B cell (primary cell): Measurements from ENCODE around the gene FBXO15. TPM values are rescaled to one million over a fixed set of nuclear protein-coding genes. Genes with fewer than 3 reads are reported as not detected.
A peak's percentile ranks its signal among the peaks of the same experiment; 100 is the strongest.

Source experiments
- ATAC-seq: fragments of 200-7000 bp; cut with Tn5 transposase; one replicate; pipeline ENCODE4 v1.10.0; 2021; ENCODE audit warnings: low read depth, mild to moderate bottlenecking, moderate number of reproducible peaks, moderate library complexity
- CTCF ChIA-PET: fragments of 350-600 bp; sonication (Branson Sonifier 250); formaldehyde crosslinking; loops from one replicate; lab custom pipeline; 2021; ENCODE audit warnings: antibody characterized with exemption, inconsistent platforms; lab: Charles Lee
- POLR2A ChIA-PET: fragments of 350-600 bp; sonication (Branson Sonifier 250); formaldehyde crosslinking; loops from one replicate; lab custom pipeline; 2021; ENCODE audit warnings: antibody characterized with exemption; lab: Charles Lee
- DNase-seq: peaks from one replicate; pipeline ENCODE4 v3.0.0; 2013
- H2AFZ ChIP-seq: 2 replicates; pipeline ENCODE4 v1.6.1; 2012; ENCODE audit warnings: mild to moderate bottlenecking, low read depth, low read length; ENCODE audit not compliant: insufficient read depth, poor library complexity, severe bottlenecking
- H3K27ac ChIP-seq, 2 donors: 1 replicate in 1 of 2; 2 replicates in 1 of 2; pipeline ENCODE4 v1.5.1; 2012 to 2013; ENCODE audit warnings: low read length in 2 of 2, mild to moderate bottlenecking in 2 of 2, moderate library complexity in 1 of 2
- H3K27me3 ChIP-seq, 4 experiments: fragments of 200-600 bp in 1 of 4; sonication (generic) in 1 of 4; replicated peaks in 1 of 4; 1 replicate in 2 of 4; 2 replicates in 2 of 4; pipeline versions ENCODE4 v1.6.1 to v1.7.0; 2013 to 2016; ENCODE audit warnings: low read length in 3 of 4, mild to moderate bottlenecking in 2 of 4, mixed read lengths in 1 of 4, moderate library complexity in 1 of 4; ENCODE audit not compliant: insufficient read depth in 4 of 4, control insufficient read depth in 3 of 4; ENCODE audit errors: control extremely low read depth in 1 of 4
- H3K36me3 ChIP-seq, 2 experiments: replicated peaks in 1 of 2; 1 replicate in 1 of 2; 2 replicates in 1 of 2; pipeline versions ENCODE4 v1.6.1 to v1.7.1; 2013; ENCODE audit warnings: low read length in 1 of 2; ENCODE audit not compliant: insufficient read depth in 2 of 2, control insufficient read depth in 1 of 2; ENCODE audit errors: control extremely low read depth in 1 of 2, extremely low read depth in 1 of 2
- H3K4me1 ChIP-seq, 2 donors: fragments of 200-600 bp in 1 of 2; sonication (generic) in 1 of 2; 1 replicate in 1 of 2; 2 replicates in 1 of 2; pipeline versions ENCODE4 v1.5.1 to v1.6.1; 2013 to 2017; ENCODE audit warnings: low read length in 2 of 2; ENCODE audit not compliant: control insufficient read depth in 2 of 2, insufficient read depth in 2 of 2
- H3K4me2 ChIP-seq: replicated peaks from 2 replicates; pipeline ENCODE3; 2012; ENCODE audit warnings: mild to moderate bottlenecking, low read depth, low read length; ENCODE audit not compliant: poor library complexity, severe bottlenecking
- H3K4me3 ChIP-seq, 5 experiments: fragments of 200-600 bp in 1 of 5; sonication (generic) in 1 of 5; 1 replicate in 3 of 5; 2 replicates in 2 of 5; pipeline versions ENCODE4 v1.5.1 to v1.7.0; 2011 to 2016; ENCODE audit warnings: low read length in 4 of 5, mild to moderate bottlenecking in 4 of 5, low read depth in 2 of 5, control low read depth in 1 of 5, moderate library complexity in 1 of 5; ENCODE audit not compliant: insufficient read depth in 1 of 5; ENCODE audit errors: control extremely low read depth in 1 of 5, extremely low read depth in 1 of 5
- H3K79me2 ChIP-seq: fragments of 200-600 bp; sonication (generic); one replicate; pipeline ENCODE4 v1.6.0; 2016; ENCODE audit warnings: low read length; ENCODE audit not compliant: control insufficient read depth, insufficient read depth
- H3K9ac ChIP-seq: fragments of 200-600 bp; sonication (generic); 2 replicates; pipeline ENCODE4 v1.6.1; 2017; ENCODE audit warnings: mild to moderate bottlenecking, low read length, moderate library complexity
- H3K9me3 ChIP-seq, 3 donors: one replicate each; pipeline versions ENCODE4 v1.6.1 to v1.7.1; 2013; ENCODE audit warnings: low read length in 2 of 3; ENCODE audit not compliant: control insufficient read depth in 2 of 3, insufficient read depth in 1 of 3; ENCODE audit errors: control extremely low read depth in 1 of 3
- H4K20me1 ChIP-seq: 2 replicates; pipeline ENCODE4 v1.6.0; 2012; ENCODE audit warnings: mild to moderate bottlenecking, low read length; ENCODE audit not compliant: insufficient read depth, control insufficient read depth, poor library complexity, severe bottlenecking
- H3K27ac Mint-ChIP-seq: one replicate; pipeline ENCODE4 v1.8.0; 2021; ENCODE audit warnings: mixed read lengths
- H3K27me3 Mint-ChIP-seq: one replicate; pipeline ENCODE4 v1.8.0; 2021; ENCODE audit warnings: mixed read lengths
- H3K4me1 Mint-ChIP-seq: one replicate; pipeline ENCODE4 v1.8.0; 2021; ENCODE audit warnings: mixed read lengths
- H3K4me3 Mint-ChIP-seq: one replicate; pipeline ENCODE4 v1.8.0; 2021; ENCODE audit warnings: mixed read lengths
- H3K9me3 Mint-ChIP-seq: one replicate; pipeline ENCODE4 v1.8.0; 2022; ENCODE audit warnings: mixed read lengths; ENCODE audit not compliant: insufficient read depth
- EZH2 ChIP-seq: IDR thresholded peaks from 2 replicates; pipeline ENCODE4 v1.6.1; 2012; ENCODE audit warnings: borderline replicate concordance, low read depth, mild to moderate bottlenecking, moderate library complexity, low read length; ENCODE audit not compliant: insufficient read depth, poor library complexity, severe bottlenecking
- WGBS: methylation state at CpG from one replicate; pipeline ENCODE4 v1.1.5; 2013; ENCODE audit warnings: missing lambda C conversion rate; ENCODE audit not compliant: insufficient coverage; 5-methylcytosine and 5-hydroxymethylcytosine counted together
- intact Hi-C: fragments of 100-400 bp; cut with micrococcal nuclease; formaldehyde crosslinking; loops from one replicate; pipeline ENCODE4 v1.10.0; 2022
- polyA minus RNA-seq: library from RNA; depleted of rRNA, polyadenylated mRNA; stranded (reverse); fragments of >200 nt; gene quantifications from 2 replicates; pipeline ENCODE4 v1.2.3, GENCODE V29; 2012
- polyA plus RNA-seq: library from polyadenylated mRNA; depleted of rRNA; stranded (reverse); fragments of >200 nt; gene quantifications from 2 replicates; pipeline ENCODE4 v1.2.3, GENCODE V29; 2012
- total RNA-seq, 2 donors: library from RNA; stranded (reverse); fragments of 120-200 nt in 1 of 2; gene quantifications; 1 replicate in 1 of 2; 2 replicates in 1 of 2; pipeline versions ENCODE4 v1.2.3 to v1.2.4, GENCODE V29; 2013 to 2022
- TF ChIP-seq, protein P1 (sequence below): fragments of 200-600 bp; IDR thresholded peaks from one replicate; pipeline ENCODE4 v1.8.0; 2022; ENCODE audit warnings: antibody characterized with exemption, mild to moderate bottlenecking

FBXO15 gene, protein sequence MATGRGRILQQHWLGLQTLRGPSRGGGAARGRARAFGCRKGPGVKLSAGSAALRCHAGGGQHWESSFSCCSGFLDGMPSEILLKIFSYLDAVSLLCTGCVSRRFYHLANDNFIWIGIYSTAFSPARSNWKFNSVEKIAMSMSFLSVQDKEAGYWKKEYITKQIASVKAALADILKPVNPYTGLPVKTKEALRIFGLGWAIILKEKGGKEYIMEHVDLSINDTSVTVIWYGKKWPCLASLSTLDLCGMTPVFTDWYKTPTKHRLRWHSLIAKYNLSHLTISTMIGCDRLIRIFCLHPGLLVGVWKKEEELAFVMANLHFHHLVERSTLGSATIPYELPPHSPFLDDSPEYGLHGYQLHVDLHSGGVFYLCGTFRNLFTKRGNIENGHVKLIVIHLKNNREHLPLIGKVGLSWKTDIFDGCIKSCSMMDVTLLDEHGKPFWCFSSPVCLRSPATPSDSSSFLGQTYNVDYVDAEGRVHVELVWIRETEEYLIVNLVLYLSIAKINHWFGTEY
- total RNA-seq (3.7 and 4.1 TPM in 2 replicates), polyA plus RNA-seq (1.6 and 2.1 TPM in 2 replicates), polyA minus RNA-seq (0.93 and 1.0 TPM in 2 replicates)
- 2.0 TPM for total RNA-seq (2013)

DNA sequence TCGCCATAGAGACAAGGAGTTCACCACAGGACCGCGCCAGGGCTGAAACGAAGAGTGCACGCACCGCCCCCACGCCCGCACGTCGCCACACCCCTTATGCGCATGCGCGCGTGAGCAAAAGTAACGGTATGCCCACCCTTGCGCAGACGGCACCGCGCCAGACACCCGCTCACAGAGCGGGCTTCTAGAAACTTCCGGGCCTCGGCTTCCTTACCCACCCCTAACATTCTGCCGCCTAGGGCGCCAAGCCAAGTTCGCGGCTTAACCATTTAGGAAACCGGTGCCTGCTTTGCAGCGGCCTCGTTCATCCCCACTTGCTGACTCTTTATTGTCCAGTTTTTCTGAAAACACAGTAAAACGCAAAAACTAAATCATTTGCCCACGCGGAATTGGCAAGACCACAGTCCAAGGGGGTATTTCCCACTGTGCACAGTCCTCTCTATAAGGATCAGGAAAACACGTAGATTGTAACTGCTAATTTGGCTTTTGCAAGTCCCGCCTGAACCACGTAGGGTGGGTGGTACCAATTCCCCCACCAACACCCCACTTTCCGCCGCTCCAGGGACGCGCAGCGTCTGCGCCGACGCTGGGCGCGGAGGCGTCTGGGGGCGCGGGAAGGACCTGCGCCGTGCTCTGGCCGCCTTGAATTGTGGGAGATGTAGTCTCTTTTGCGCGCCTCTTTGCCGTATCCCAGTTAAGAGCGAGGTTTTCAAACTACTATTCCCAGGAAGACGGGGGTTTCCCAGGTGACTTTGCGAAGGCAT, at the start of gene FBXO15, which contains the start of gene TIMM21:
FBXO15 (minus strand) TSS at position 56 of the 764 bp plus-strand sequence; CDS start at position 7, 49 bp downstream.
TIMM21 (plus strand) TSS at position 745 of the 764 bp plus-strand sequence. CDS start 286 bp downstream, outside the sequence.
- Histone ChIP-seq H2AFZ (peak within 1 kb of the TSS; percentile 91), H3K4me2 (peak within 1 kb of the TSS; percentile 87), H3K9ac (peak within 1 kb of the TSS; percentile 89), H3K4me3 (peak within 1 kb of the TSS; percentile 75 to 99 (median 89)), H4K20me1 (peaks cover 26% of the 10 kb centered on the region), H3K79me2 (peaks cover 46% of the 10 kb centered on the region), H3K4me1 (peaks cover 15 to 21% of the 10 kb centered on the region in 2 donors), H3K9me3 (no peaks in the 10 kb centered on the region), H3K27me3 (no peaks in the 10 kb centered on the region), H3K27ac (peak within 1 kb of the TSS; percentile 95 to 99), H3K36me3 (peaks cover 0 to 21% of the 10 kb centered on the region in 2 experiments)
- Mint-ChIP-seq H3K4me1 (peaks cover 36% of the 10 kb centered on the region), H3K4me3 (peak within 1 kb of the TSS; percentile 94), H3K9me3 (no peaks in the 10 kb centered on the region), H3K27ac (peak within 1 kb of the TSS; percentile 100), H3K27me3 (peaks cover 7% of the 10 kb centered on the region)
- peak; percentile 98 for DNase-seq
- under 1% methylated on average over 50 of the region's 58 CpGs for WGBS
- ATAC-seq, result peak; percentile 84
- TF ChIP-seq, protein P1, sequence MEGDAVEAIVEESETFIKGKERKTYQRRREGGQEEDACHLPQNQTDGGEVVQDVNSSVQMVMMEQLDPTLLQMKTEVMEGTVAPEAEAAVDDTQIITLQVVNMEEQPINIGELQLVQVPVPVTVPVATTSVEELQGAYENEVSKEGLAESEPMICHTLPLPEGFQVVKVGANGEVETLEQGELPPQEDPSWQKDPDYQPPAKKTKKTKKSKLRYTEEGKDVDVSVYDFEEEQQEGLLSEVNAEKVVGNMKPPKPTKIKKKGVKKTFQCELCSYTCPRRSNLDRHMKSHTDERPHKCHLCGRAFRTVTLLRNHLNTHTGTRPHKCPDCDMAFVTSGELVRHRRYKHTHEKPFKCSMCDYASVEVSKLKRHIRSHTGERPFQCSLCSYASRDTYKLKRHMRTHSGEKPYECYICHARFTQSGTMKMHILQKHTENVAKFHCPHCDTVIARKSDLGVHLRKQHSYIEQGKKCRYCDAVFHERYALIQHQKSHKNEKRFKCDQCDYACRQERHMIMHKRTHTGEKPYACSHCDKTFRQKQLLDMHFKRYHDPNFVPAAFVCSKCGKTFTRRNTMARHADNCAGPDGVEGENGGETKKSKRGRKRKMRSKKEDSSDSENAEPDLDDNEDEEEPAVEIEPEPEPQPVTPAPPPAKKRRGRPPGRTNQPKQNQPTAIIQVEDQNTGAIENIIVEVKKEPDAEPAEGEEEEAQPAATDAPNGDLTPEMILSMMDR, result peak; percentile 1
- no peak for TF ChIP-seq EZH2
- POLR2A ChIA-PET, result no interaction called here
- intact Hi-C loops, result loop anchor here (1.0 to 5.0 kb wide), 7 partner anchors 49 to 450 kb away; partner anchors contain the start of gene CNDP2
- CTCF ChIA-PET, result no interaction called here
